Mesendoderm (in vitro differentiated cells): ENCODE data around the gene GMCL2.

Source experiments
- DNase-seq: peaks from one replicate; pipeline ENCODE4 v3.0.0; 2013
- H2AK5ac ChIP-seq: 2 replicates; pipeline ENCODE4 v1.6.1; 2013; ENCODE audit warnings: low read length, inconsistent platforms
- H2BK120ac ChIP-seq: 2 replicates; pipeline ENCODE4 v1.6.1; 2013; ENCODE audit warnings: low read depth, mild to moderate bottlenecking, low read length, moderate library complexity, mixed read lengths
- H2BK15ac ChIP-seq: replicated peaks from 2 replicates; pipeline ENCODE4 v1.6.1; 2013; ENCODE audit warnings: low read depth, mild to moderate bottlenecking, moderate library complexity
- H2BK5ac ChIP-seq: 2 replicates; pipeline ENCODE4 v1.6.1; 2013; ENCODE audit warnings: low read length, inconsistent platforms
- H3K18ac ChIP-seq: 2 replicates; pipeline ENCODE4 v1.6.1; 2013; ENCODE audit warnings: mild to moderate bottlenecking, low read length, mixed read lengths
- H3K23ac ChIP-seq: one replicate; pipeline ENCODE4 v1.6.1; 2013; ENCODE audit warnings: low read length
- H3K27ac ChIP-seq: 2 replicates; pipeline ENCODE4 v1.5.1; 2013; ENCODE audit warnings: low read depth, mild to moderate bottlenecking, inconsistent platforms, low read length, moderate library complexity
- H3K27me3 ChIP-seq: 2 replicates; pipeline ENCODE4 v1.6.1; 2013; ENCODE audit warnings: low read length, control low read depth, mild to moderate bottlenecking, inconsistent platforms; ENCODE audit not compliant: insufficient read depth, poor library complexity
- H3K36me3 ChIP-seq: 2 replicates; pipeline ENCODE4 v1.6.1; 2013; ENCODE audit warnings: low read length, inconsistent platforms; ENCODE audit not compliant: control insufficient read depth, insufficient read depth
- H3K4ac ChIP-seq: one replicate; pipeline ENCODE4 v1.6.1; 2013; ENCODE audit warnings: low read depth, mild to moderate bottlenecking, low read length, moderate library complexity
- H3K4me1 ChIP-seq: 2 replicates; pipeline ENCODE4 v1.6.1; 2013; ENCODE audit warnings: low read depth, low read length, inconsistent platforms; ENCODE audit not compliant: control insufficient read depth
- H3K4me2 ChIP-seq: 2 replicates; pipeline ENCODE4 v1.6.1; 2013; ENCODE audit warnings: low read length
- H3K4me3 ChIP-seq: 2 replicates; pipeline ENCODE4 v1.5.1; 2013; ENCODE audit warnings: mild to moderate bottlenecking, low read length
- H3K56ac ChIP-seq: one replicate; pipeline ENCODE4 v1.6.1; 2013; ENCODE audit warnings: low read length
- H3K79me1 ChIP-seq: 2 replicates; pipeline ENCODE4 v1.6.1; 2013; ENCODE audit warnings: low read length, inconsistent platforms
- H3K79me2 ChIP-seq: 2 replicates; pipeline ENCODE4 v1.6.1; 2013; ENCODE audit warnings: mild to moderate bottlenecking, low read length; ENCODE audit not compliant: control insufficient read depth, insufficient read depth
- H3K9ac ChIP-seq: 2 replicates; pipeline ENCODE4 v1.6.1; 2013; ENCODE audit warnings: low read length, inconsistent platforms
- H4K5ac ChIP-seq: one replicate; pipeline ENCODE4 v1.6.1; 2013; ENCODE audit warnings: low read length
- H4K8ac ChIP-seq: one replicate; pipeline ENCODE4 v1.6.1; 2013; ENCODE audit warnings: low read depth, mild to moderate bottlenecking, control low read depth, low read length, moderate library complexity
- WGBS: extraction: QIAGEN DNeasy Blood & Tissue Kit; methylation state at CpG from one replicate; pipeline ENCODE4 v1.1.7; 2013; ENCODE audit warnings: low lambda C conversion rate, missing lambda C conversion rate; ENCODE audit not compliant: insufficient coverage; ENCODE audit errors: extremely low coverage; 5-methylcytosine and 5-hydroxymethylcytosine counted together

The GMCL2 gene

GRCh38 chr5:178207183-178207916, 20.2 kb upstream of the GMCL2 start:
- Histone ChIP-seq H3K27ac (no peak overlapping the region), H3K23ac (no peak overlapping the region), H3K4me3 (no peak overlapping the region), H4K5ac (no peak overlapping the region), H2BK15ac (no peak overlapping the region), H4K8ac (no peak overlapping the region), H3K4ac (no peak overlapping the region), H3K27me3 (no peaks in the 10 kb centered on the region), H3K79me1 (peaks cover 8% of the 10 kb centered on the region), H3K18ac (no peak overlapping the region), H3K4me1 (peaks cover 5% of the 10 kb centered on the region), H3K79me2 (peaks cover 45% of the 10 kb centered on the region), H3K36me3 (peaks cover 49% of the 10 kb centered on the region), H3K56ac (no peak overlapping the region), H3K4me2 (no peak overlapping the region), H3K9ac (no peak overlapping the region), H2AK5ac (no peak overlapping the region), H2BK120ac (no peak overlapping the region), H2BK5ac (no peak overlapping the region)
- WGBS: no CpG with 5 or more reads among the region's 5 CpGs
- DNase-seq: no peak

DNA sequence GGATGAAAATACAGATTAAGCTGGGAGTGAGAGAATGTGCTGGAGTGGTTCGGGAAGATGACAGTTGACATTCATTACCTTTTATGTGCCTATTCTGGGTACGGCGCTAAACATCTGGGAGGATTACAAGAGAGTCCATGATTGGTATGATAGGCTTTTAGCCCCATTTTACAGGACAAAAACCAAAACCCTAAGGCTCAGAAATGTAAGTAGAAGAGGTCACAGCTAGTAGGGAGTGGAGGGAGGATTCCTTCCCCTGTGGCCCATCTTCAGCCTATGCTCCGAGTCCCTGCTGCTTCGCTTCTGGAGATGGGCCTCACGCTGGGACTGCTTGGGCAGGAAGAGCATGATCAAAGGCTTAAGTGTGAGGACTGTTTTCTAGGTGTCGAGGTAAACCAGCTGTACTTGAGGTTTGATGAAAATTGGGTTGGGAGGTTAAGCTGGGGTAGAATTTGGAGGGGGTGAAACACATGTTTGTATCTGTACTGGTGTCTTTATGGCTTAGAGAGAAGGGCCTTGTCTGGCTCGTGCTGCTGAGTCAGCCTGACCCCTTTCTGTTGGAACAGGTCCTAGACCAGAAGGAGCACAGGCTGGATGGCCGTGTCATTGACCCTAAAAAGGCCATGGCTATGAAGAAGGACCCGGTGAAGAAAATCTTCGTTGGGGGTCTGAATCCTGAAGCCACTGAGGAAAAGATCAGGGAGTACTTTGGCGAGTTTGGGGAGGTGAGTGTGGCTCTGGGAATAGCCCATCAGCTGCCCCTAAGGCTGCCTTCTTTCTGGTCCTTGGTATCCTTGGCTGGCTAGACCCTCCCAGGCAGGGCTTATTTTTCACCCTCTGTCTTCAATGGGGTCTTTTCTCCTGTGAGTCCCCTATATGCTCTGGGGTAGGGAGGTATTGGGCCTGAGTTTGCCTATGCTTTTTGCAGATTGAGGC, 19.3 kb upstream of the GMCL2 start:
- no peak overlapping the region for H3K27ac ChIP-seq
- H3K27me3 ChIP-seq: no peaks in the 10 kb centered on the region
- H4K8ac ChIP-seq: no peak overlapping the region
- H3K4me3 ChIP-seq: peak overlapping the region; percentile 100
- peaks cover 42% of the 10 kb centered on the region for H3K36me3 ChIP-seq
- H3K4me1 ChIP-seq: peaks cover 5% of the 10 kb centered on the region
- H2BK15ac ChIP-seq: no peak overlapping the region
- no peak overlapping the region for H2AK5ac ChIP-seq
- no peak overlapping the region for H3K18ac ChIP-seq
- DNase-seq: peak; percentile 70
- peak overlapping the region; percentile 100 for H3K56ac ChIP-seq
- peaks cover 8% of the 10 kb centered on the region for H3K79me1 ChIP-seq
- no peak overlapping the region for H2BK120ac ChIP-seq
- H3K79me2 ChIP-seq: peaks cover 45% of the 10 kb centered on the region
- no peak overlapping the region for H3K4ac ChIP-seq
- no CpG with 5 or more reads among the region's 12 CpGs for WGBS
- no peak overlapping the region for H4K5ac ChIP-seq
- peak overlapping the region; percentile 92 for H3K4me2 ChIP-seq
- no peak overlapping the region for H2BK5ac ChIP-seq
- peak overlapping the region; percentile 100 for H3K9ac ChIP-seq
- no peak overlapping the region for H3K23ac ChIP-seq

GRCh38 chr5:178205749-178206047, 18.5 kb upstream of the GMCL2 start:
- H3K18ac ChIP-seq: no peak overlapping the region
- peaks cover 8% of the 10 kb centered on the region for H3K79me1 ChIP-seq
- peaks cover 45% of the 10 kb centered on the region for H3K79me2 ChIP-seq
- no peak overlapping the region for H2BK15ac ChIP-seq
- H3K9ac ChIP-seq: peak overlapping the region; percentile 100
- H3K4me2 ChIP-seq: peak overlapping the region; percentile 92
- WGBS: no CpG with 5 or more reads among the region's 5 CpGs
- peak overlapping the region; percentile 100 for H3K56ac ChIP-seq
- H3K4me3 ChIP-seq: peak overlapping the region; percentile 100
- H3K27ac ChIP-seq: no peak overlapping the region
- no peak overlapping the region for H3K4ac ChIP-seq
- no peak overlapping the region for H3K23ac ChIP-seq
- H2AK5ac ChIP-seq: no peak overlapping the region
- DNase-seq: no peak
- peaks cover 5% of the 10 kb centered on the region for H3K4me1 ChIP-seq
- H4K5ac ChIP-seq: no peak overlapping the region
- no peaks in the 10 kb centered on the region for H3K27me3 ChIP-seq
- no peak overlapping the region for H2BK5ac ChIP-seq
- H3K36me3 ChIP-seq: peaks cover 39% of the 10 kb centered on the region
- H2BK120ac ChIP-seq: no peak overlapping the region
- H4K8ac ChIP-seq: no peak overlapping the region

DNA sequence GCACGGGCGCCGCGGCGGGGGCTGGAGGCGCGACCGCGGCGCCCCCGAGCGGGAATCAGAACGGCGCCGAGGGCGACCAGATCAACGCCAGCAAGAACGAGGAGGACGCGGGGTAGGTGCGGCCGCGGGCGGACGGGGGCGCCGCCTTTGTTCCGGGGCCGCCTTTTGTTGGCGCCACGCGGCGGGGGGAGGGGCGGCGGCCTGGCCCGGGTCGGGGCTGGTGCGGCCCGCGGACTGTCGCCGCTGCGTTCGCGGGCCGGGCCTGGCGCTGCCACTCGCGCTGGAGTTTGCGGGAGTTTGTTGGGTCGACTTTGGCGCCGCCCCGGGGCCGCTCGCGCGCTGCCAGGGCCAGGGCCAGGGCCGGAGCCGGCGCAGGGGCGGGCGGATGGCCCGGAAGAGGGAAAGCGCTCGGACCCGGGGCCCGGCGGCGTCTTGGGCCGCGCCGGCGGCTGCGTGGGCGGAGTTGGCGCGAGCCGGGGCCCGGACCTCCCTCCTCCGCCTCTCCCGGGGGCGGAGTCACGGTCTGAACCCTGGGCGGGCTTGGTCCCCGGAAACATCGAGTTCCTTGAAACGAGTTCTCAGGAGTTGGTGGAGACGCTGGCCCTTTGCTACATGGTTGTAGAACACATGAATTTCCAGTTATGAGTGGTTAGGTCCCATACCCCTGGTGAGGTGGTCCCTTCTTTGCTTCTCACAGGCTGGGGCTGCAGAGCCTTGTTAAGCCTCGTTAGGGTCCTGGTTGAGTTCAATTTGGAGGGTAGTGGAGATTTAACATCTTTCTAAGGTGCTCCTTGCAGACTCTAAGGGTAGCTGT, 18.0 kb upstream of the GMCL2 start:
- Histone ChIP-seq H3K56ac (peak overlapping the region; percentile 100), H3K4me1 (peaks cover 5% of the 10 kb centered on the region), H3K27me3 (no peaks in the 10 kb centered on the region), H3K18ac (peak overlapping the region; percentile 98), H2AK5ac (no peak overlapping the region), H3K9ac (peak overlapping the region; percentile 100), H3K36me3 (peaks cover 36% of the 10 kb centered on the region), H3K79me1 (peaks cover 8% of the 10 kb centered on the region), H3K23ac (peak overlapping the region; percentile 97), H3K4ac (peak overlapping the region; percentile 94), H3K27ac (peak overlapping the region; percentile 82), H3K4me2 (peak overlapping the region; percentile 92), H2BK120ac (peak overlapping the region; percentile 52), H4K8ac (no peak overlapping the region), H2BK5ac (no peak overlapping the region), H4K5ac (no peak overlapping the region), H3K4me3 (peak overlapping the region; percentile 100), H2BK15ac (no peak overlapping the region), H3K79me2 (peaks cover 45% of the 10 kb centered on the region)
- DNase-seq: peak; percentile 76
- no CpG with 5 or more reads among the region's 90 CpGs for WGBS

GRCh38 chr5:178204182-178204934, 17.2 kb upstream of the GMCL2 start, which contains the start of gene HNRNPAB:
HNRNPAB (plus strand) TSS chr5:178204533; CDS start chr5:178204838, 305 bp downstream.
- H3K18ac ChIP-seq: peak within 1 kb of the TSS; percentile 98
- H2BK15ac ChIP-seq: no peak within 1 kb of the TSS
- H3K4me3 ChIP-seq: peak within 1 kb of the TSS; percentile 100
- H4K5ac ChIP-seq: peak within 1 kb of the TSS; percentile 23
- peaks cover 5% of the 10 kb centered on the region for H3K4me1 ChIP-seq
- DNase-seq: peak; percentile 97
- H4K8ac ChIP-seq: peak within 1 kb of the TSS; percentile 30
- H3K4me2 ChIP-seq: peak within 1 kb of the TSS; percentile 92
- H3K9ac ChIP-seq: peak within 1 kb of the TSS; percentile 100
- H3K36me3 ChIP-seq: peaks cover 29% of the 10 kb centered on the region
- H3K79me2 ChIP-seq: peaks cover 45% of the 10 kb centered on the region
- peak within 1 kb of the TSS; percentile 97 for H3K23ac ChIP-seq
- H3K4ac ChIP-seq: peak within 1 kb of the TSS; percentile 94
- peak within 1 kb of the TSS; percentile 52 for H2BK120ac ChIP-seq
- peaks cover 7% of the 10 kb centered on the region for H3K79me1 ChIP-seq
- no peak within 1 kb of the TSS for H2AK5ac ChIP-seq
- H3K27me3 ChIP-seq: no peaks in the 10 kb centered on the region
- peak within 1 kb of the TSS; percentile 82 for H3K27ac ChIP-seq
- peak within 1 kb of the TSS; percentile 94 for H2BK5ac ChIP-seq
- H3K56ac ChIP-seq: peak within 1 kb of the TSS; percentile 100
- no CpG with 5 or more reads among the region's 96 CpGs for WGBS
